ENCODE data around the gene SLC38A2.
"Not testable (repeated sequence)": the region's sequence is repeated elsewhere in the genome, so short reads cannot be mapped to it uniquely, and the experiment has no call there.

The SLC38A2 gene

DNA sequence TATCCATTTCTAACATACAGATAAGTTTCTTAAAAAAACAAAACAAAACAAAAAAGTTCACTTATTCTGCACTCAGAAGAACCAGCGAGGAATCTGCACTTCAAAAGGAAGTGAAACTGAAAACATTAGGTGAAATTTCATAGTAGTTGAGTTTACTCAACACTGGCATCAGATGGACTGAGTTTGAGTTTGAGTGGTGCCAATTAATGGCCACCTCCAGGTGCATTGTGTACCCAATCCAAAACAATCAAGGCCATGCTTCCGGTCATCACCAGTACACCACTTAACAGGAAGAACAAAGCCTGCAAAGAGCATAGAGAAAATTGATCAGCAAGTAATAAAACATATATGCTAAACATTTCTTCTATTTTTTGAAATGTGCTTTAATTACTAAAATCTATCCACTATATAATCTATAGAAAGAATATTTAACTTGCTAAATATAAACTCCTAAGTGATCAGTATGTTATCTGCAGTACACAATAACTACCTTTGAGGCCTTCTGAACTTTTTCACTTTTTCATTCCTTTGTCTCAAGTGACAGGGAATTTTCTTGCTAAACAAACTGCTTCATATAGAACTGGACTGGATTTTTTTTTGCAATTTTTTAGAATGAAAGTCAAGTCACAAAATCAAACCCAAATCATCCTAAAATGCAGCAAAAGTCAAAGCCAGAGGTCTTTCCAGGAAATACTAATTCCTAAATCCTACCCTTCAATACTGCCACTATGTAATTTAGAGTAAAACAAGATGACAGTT is 11.5 kb downstream of the SLC38A2 start:
- DNase-seq (ENCODE audit: low read depth): no peak

DNA sequence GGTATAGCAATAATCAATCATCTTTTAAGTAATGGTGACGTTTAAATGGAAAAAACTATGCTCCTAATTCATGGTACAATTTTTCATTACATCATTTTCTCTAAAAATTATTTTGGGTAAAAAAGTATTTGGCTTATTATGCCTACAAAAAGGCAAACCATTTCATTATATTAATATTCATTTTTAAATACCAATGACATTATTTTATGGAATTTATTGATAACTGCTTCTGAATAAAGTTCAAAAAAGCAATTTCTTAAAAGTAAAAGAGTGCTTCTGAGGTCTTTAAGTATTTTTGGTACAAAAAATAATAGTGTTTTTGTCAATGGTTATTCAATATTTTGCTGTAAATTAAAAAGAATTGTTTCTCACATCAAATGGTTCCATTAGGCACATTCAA is 12.2 kb downstream of the SLC38A2 start:
- no peak for DNase-seq (ENCODE audit: low read depth)

DNA sequence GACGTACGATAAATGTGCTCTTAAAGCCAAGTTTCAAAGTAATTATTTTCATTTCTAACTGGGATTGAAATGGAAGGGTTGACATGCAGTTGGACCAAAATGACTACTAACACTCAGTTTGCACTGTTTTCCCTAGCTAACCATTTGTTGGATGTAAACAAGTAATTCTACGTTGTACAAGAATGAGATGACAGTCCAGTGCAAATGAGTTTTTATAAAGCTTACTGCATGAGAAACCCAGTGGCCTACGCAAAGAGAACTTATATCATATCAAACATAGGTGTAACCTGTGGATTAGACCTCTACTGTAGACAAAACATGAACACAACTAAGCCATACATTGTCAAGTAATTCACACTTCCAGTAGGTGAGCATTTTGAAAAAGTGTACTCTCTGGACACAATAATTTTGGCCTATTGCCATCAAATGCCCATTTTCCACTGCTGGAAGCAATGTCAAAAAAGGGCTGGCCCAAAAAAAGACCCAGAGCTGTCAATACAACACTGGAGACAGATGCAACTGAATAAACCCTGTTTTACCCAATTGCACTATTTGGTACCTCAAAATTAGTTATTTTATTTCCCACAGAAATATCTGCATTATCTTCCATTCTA is 12.8 kb downstream of the SLC38A2 start:
- DNase-seq (ENCODE audit: low read depth): no peak

DNA sequence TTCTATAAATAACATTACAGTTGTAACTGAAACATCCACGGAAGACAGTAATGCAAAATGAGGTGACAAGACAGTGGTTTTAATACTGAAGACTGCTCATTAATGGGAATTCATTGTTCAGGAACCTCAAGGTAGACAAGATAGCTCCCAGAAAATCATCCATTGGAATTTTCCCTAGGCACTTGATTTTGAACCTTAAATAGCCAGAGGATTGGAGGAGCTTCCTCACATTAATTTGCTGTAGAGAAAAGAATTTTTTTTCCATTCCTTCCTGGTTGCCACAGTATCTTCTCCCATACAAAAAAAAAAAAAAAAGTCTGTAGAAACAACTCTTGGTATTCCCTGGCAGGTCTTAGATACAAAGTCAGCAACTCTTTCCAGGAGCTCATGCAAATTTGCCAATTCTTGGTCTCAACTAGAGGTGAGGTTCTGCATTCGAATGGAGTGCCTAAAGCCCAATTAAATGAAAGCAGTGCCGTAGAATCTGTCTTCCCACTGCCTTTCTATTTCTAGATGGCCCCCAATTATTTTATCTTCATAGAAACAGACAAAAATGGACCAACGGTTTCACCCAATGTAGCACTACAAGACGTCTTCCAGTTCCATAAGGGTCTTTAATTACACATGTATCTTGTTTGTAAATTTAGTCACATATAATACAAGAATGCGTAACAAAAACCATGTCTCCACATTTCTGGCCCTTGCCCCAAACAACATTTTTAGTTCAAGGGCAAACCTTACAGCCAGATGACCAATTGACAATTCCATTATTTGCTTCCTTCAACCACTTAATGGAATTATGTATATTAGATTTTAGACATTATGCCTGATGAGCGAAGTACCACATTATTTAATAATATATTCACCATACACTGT is 13.5 kb downstream of the SLC38A2 start:
- DNase-seq (ENCODE audit: low read depth): no peak

GRCh38 chr12:46358325-46358700 is 14.3 kb downstream of the SLC38A2 start:
- no peak for DNase-seq (ENCODE audit: low read depth)

- DNase-seq (ENCODE audit: low read depth): no peak
These were observed 14.9 kb downstream of the SLC38A2 start for GRCh38 chr12:46357438-46358324.

GRCh38 chr12:46356655-46357437 is 15.7 kb downstream of the SLC38A2 start:
- DNase-seq (ENCODE audit: low read depth): no peak

DNA sequence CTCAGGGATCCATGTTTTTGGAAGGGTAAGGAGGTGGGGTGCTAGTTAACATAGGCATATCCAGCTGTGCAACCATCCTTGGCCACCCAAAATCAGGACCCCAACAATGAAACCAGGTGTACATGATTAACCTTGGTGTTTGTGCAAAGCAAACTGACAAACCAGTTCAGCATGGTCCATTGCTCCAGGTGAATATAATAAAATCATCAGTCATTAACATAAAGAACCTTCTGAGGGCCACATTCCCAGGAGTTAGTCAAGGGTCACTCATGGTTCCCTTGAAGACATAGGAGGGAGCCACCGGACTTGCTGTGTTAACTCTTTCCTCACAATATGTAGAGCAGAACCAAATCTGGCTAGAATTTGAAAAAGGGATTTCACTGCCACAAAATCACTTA is 17.8 kb downstream of the SLC38A2 start:
- DNase-seq (ENCODE audit: low read depth): no peak

DNA sequence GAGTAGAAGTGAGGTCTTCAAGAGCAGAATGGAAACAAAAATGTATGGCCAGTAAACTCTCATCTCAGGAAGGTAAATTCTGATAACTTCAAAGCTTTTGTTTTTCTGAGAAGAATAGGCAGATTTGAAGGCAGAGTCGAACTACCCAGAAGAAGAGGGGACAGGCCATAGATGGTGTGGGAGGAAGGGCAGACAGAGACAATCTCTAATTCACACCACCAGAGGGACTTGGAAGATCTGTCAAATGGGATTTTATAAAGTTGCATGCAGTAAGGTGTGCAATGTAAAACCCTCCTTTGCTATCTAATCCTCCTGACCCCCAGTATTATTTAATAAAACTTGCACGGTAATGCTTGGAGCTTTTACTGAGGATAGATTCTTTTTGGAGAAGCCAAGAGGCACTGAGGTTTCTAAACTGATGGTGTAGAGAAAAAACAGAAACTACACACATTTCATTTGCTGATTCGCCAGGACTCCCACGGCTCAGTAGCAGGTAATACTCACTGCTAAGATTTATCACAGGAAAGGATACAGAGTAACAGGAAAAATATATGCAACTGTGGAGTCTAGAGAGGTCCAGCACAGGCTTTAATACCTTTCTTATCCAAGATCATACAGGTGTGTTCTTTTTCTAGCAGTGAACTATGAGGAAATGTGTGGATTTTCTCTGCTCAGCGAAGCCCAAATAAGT is 18.3 kb downstream of the SLC38A2 start:
- DNase-seq (ENCODE audit: low read depth): no peak

DNA sequence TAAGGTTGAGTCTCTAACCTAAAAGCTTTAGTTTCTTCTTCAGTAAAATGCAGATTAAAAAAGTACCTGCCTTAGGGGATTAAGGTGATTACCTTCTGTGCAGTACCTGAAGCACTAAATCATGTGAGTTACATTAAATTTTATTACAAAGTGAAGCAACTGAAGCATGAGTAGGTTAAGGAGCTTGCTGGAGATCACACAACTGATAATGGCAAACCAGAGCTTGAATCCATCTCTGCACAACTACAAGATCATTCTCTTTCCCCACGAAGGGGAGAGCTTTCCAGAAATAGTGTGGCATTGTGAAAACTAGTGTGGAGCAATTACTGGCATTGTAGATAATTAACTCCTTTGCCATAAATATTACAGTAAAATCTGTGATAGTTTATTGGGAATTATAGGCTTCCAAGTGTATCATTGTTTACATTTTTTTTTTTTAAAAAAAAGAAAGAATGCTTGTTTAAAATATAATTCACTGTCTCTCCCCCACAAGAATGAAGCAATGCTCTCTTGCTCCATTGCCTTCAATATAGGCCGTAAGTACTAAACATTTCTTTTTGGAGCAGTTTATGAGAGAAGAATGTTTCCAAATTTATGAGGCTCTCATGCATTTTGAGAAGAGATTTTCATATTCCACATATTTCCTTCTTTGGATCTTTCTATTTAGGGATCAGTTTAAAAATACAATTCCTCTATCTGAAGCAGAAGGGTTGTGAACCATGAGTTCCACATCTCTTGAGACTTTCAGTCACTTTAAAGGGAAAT is 20.5 kb downstream of the SLC38A2 start:
- no peak for DNase-seq (ENCODE audit: low read depth)

- no peak for DNase-seq (ENCODE audit: low read depth)
These were observed 21.4 kb downstream of the SLC38A2 start for GRCh38 chr12:46351138-46351537.

- DNase-seq (ENCODE audit: low read depth): no peak
These were observed 23.3 kb downstream of the SLC38A2 start for GRCh38 chr12:46349253-46349652.

DNA sequence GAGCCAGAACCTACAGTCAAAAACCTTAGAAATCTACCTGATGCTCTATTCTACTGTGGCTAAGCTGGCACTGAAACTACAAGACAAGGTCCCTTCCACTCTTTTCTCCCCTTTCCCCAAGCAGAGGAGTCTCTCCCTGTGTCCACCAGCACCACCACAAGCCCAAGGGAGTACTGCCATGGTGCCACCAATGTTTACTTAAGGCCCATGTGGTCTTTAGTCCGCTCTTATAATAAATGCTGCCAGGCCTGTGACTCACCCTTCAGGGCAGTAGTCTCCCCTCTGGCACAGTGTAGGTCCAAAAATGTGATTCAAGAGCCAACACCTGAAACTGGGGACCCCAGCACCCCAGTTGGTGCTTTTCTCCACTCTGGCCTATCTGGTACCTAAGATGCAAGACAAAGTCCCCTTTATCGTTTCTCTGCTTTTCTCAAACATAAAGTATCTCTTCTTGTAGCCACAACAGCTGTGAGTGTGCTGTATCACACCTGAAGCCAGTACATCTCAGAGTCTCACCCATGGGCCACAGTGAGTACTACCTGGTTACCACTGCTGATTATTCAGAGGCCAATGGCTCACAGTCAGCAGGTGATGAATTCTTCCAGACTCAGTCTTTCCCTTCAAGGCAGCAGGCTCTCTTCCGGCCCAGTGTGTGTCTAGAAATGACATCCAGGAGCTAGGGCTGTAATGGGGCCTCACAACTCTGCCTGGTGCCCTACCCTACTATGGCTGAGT is 29.3 kb downstream of the SLC38A2 start:
- no peak for DNase-seq (ENCODE audit: low read depth)

GRCh38 chr12:46342562-46343033 is 30.0 kb downstream of the SLC38A2 start:
- DNase-seq (ENCODE audit: low read depth): no peak

GRCh38 chr12:46339051-46339450 is 33.5 kb downstream of the SLC38A2 start:
- DNase-seq (ENCODE audit: low read depth): no peak

DNA sequence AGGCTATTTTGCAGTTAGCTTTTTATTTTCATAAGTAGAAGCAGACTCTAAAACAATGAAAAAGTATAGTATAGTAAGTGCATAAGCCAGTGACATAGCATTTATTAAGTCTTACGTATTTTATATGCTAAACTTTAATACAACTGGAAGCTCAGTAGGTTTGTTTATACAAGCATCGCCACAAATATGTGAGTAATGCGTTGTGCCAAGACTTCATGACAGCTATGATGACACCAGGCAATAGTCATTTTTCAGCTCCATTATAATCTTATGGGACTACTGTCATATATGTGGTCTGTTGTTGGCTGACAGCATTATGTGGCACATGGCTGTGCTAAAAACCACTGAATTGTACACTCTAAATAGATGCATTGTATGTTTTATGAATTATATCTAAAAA is 40.3 kb downstream of the SLC38A2 start:
- DNase-seq (ENCODE audit: low read depth): no peak

DNA sequence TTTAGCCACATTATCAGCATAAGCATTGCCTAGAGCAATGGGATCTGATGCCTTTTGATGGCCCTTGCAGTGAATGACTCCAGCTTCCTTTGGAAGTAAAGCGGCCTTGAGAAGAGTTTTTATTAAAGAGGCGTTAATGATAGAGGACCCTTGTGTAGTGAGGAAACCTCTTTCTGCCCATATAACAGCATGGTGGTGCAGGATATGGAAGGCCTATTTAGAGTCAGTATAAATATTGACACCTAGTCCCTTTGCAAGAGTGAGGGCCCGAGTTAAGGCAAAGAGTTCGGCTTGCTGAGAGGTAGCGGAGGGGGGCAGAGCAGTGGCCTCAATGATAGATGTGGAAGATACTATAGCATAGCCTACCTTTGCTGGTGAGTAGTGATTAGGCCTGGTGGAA is 47.5 kb downstream of the SLC38A2 start:
- not testable (repeated sequence) for DNase-seq (ENCODE audit: low read depth)

DNA sequence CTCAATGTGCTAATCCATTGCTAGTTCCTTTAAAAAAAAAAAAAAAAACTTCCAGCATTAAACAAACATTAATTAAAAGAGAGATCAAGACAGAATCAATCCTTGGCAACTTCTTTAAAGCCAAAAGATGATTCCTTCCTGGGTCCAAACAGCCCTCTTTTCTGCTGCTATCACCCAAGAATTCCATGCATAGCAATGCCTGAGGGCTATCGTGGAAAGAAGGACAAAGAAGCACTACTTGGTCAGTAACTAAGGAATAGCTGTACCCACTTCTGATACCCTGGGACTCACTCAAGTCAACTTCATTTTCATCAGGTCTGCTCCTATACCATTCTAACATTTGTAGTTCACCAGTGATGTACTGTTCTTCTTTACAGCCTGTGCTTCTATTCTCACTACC is 51.8 kb downstream of the SLC38A2 start:
- no peak for DNase-seq (ENCODE audit: low read depth)

DNA sequence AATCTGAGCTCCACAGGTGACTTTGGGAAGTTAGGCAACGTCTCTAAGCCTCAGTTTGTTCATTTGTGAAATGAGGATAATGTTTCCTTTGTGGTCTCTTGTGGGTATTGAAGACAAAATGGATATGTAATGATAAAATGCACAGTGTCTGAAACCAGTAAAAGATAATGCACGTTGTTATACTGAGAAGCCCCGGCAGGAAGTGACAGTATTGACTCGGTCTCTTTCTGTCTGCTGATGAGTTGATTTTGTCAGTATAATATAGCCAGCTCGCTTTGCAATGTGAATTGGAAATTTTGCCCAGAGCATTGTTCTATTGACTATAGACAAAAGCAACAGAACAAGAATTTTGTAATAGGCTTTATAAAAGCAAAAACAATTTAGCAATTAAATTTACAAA is 54.5 kb downstream of the SLC38A2 start:
- no peak for DNase-seq (ENCODE audit: low read depth)
